Endothelial cell of umbilical vein (primary cell): ENCODE results near the gene DUOXA1.

Experiments
- EZH2 ChIP-seq: IDR thresholded peaks from 2 replicates; pipeline ENCODE4 v1.6.1; 2012; ENCODE audit warnings: borderline replicate concordance, low read depth, mild to moderate bottlenecking, moderate library complexity, low read length, inconsistent platforms; ENCODE audit not compliant: severe bottlenecking
- FOS ChIP-seq: IDR thresholded peaks from 2 replicates; pipeline ENCODE4 v1.6.1; 2011; ENCODE audit warnings: mild to moderate bottlenecking, low read length, moderate library complexity, borderline replicate concordance; ENCODE audit not compliant: insufficient read depth
- GATA2 ChIP-seq: IDR thresholded peaks from 2 replicates; pipeline ENCODE4 v1.7.0; 2011; ENCODE audit warnings: low read depth, mild to moderate bottlenecking, moderate library complexity, mixed read lengths, low read length; ENCODE audit not compliant: insufficient read length, insufficient read depth
- JUN ChIP-seq: IDR thresholded peaks from 2 replicates; pipeline ENCODE4 v1.6.1; 2011; ENCODE audit warnings: borderline replicate concordance, low read depth; ENCODE audit not compliant: insufficient read length, insufficient read depth
- MYC ChIP-seq: IDR thresholded peaks from one replicate; pipeline ENCODE4 v1.6.1; 2011; ENCODE audit warnings: mild to moderate bottlenecking, low read depth, low read length
- POLR2A ChIP-seq: IDR thresholded peaks from 2 replicates; pipeline ENCODE4 v1.6.1; 2012; ENCODE audit warnings: low read depth, mild to moderate bottlenecking, control low read depth, low read length
- POLR2AphosphoS5 ChIP-seq: IDR thresholded peaks from 2 replicates; pipeline ENCODE4 v1.6.1; 2012; ENCODE audit warnings: low read depth, mild to moderate bottlenecking, control low read depth, low read length, moderate library complexity; ENCODE audit not compliant: insufficient read depth
- TF ChIP-seq, protein P1 (sequence below), 2 donors: IDR thresholded peaks; 1 replicate in 1 of 2; 2 replicates in 1 of 2; pipeline ENCODE4 v1.5.1; 2011; ENCODE audit warnings: low read length in 2 of 2, mild to moderate bottlenecking in 2 of 2, moderate library complexity in 2 of 2, control low read depth in 1 of 2, inconsistent platforms in 1 of 2, low read depth in 1 of 2; ENCODE audit not compliant: insufficient read depth in 1 of 2; ENCODE audit errors: extremely low read depth in 1 of 2
- TF ChIP-seq, protein P2 (sequence below): IDR thresholded peaks from 2 replicates; pipeline ENCODE4 v1.6.1; 2011; ENCODE audit not compliant: insufficient read depth, insufficient read length

DNA sequence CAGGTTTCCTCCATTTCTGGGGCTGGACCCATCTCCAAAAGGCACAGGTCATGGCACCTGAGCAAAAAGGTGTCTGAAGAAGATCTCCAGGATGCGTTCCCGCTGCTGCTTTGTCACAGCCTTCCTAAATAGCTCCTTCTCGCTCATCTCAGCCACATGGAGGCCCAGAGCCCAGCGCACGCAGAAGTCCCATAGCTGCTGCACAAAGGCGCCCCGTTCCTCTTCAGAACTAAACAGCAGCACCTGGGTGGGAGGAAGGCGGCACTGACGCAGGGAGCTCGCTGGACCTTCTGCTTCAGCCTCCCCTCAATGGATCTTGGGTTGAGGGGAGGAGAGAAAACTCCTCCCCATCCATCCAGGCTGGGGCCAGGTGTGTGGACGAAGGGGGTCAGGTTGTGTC, 24.1 kb downstream of the DUOXA1 start:
- TF ChIP-seq POLR2A, result no peak
- no peak for TF ChIP-seq POLR2AphosphoS5
- TF ChIP-seq, protein P1, sequence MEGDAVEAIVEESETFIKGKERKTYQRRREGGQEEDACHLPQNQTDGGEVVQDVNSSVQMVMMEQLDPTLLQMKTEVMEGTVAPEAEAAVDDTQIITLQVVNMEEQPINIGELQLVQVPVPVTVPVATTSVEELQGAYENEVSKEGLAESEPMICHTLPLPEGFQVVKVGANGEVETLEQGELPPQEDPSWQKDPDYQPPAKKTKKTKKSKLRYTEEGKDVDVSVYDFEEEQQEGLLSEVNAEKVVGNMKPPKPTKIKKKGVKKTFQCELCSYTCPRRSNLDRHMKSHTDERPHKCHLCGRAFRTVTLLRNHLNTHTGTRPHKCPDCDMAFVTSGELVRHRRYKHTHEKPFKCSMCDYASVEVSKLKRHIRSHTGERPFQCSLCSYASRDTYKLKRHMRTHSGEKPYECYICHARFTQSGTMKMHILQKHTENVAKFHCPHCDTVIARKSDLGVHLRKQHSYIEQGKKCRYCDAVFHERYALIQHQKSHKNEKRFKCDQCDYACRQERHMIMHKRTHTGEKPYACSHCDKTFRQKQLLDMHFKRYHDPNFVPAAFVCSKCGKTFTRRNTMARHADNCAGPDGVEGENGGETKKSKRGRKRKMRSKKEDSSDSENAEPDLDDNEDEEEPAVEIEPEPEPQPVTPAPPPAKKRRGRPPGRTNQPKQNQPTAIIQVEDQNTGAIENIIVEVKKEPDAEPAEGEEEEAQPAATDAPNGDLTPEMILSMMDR (IDR thresholded peaks at IDR 0.05; ENCODE audit: extremely low read depth in 1 of 2, insufficient read depth in 1 of 2, low read depth in 1 of 2, low read length in 2 of 2), result no peak
- no peak for TF ChIP-seq FOS
- no peak for TF ChIP-seq GATA2
- TF ChIP-seq, protein P2, sequence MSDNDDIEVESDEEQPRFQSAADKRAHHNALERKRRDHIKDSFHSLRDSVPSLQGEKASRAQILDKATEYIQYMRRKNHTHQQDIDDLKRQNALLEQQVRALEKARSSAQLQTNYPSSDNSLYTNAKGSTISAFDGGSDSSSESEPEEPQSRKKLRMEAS, result no peak
- TF ChIP-seq EZH2, result no peak
- no peak for TF ChIP-seq JUN
- no peak for TF ChIP-seq MYC
